Neural progenitor cell (in vitro differentiated cells): Measurements from ENCODE around the gene GPR31. TPM values are rescaled to one million over a fixed set of nuclear protein-coding genes. Genes with fewer than 3 reads are reported as not detected.
"Not testable (repeated sequence)": the region's sequence is repeated elsewhere in the genome, so short reads cannot be mapped to it uniquely, and the experiment has no call there.

Experiments
- DNase-seq: peaks from one replicate; pipeline ENCODE4 v3.0.0-alpha.2; 2016; ENCODE audit warnings: low spot score
- H2AFZ ChIP-seq: fragments of 200-600 bp; sonication (generic); replicated peaks from 2 replicates; pipeline ENCODE4 v1.6.1; 2016; ENCODE audit warnings: antibody characterized with exemption
- H3F3A ChIP-seq: fragments of 200-600 bp; sonication (generic); 2 replicates; pipeline ENCODE4 v1.6.1; 2016; ENCODE audit warnings: antibody characterized with exemption, low read depth
- H3K27ac ChIP-seq: fragments of 200-600 bp; sonication (generic); 2 replicates; pipeline ENCODE4 v1.5.1; 2016; ENCODE audit warnings: mild to moderate bottlenecking
- H3K27me3 ChIP-seq: fragments of 200-600 bp; sonication (generic); 2 replicates; pipeline ENCODE4 v1.6.1; 2016; ENCODE audit warnings: mild to moderate bottlenecking, moderate library complexity
- H3K36me3 ChIP-seq: fragments of 200-600 bp; sonication (generic); 2 replicates; pipeline ENCODE4 v1.5.1; 2016
- H3K4me1 ChIP-seq: fragments of 200-600 bp; sonication (generic); 2 replicates; pipeline ENCODE4 v1.6.1; 2016; ENCODE audit warnings: mixed run types
- H3K4me2 ChIP-seq: fragments of 200-600 bp; sonication (generic); 2 replicates; pipeline ENCODE4 v1.6.1; 2016
- H3K4me3 ChIP-seq: fragments of 200-600 bp; sonication (generic); 2 replicates; pipeline ENCODE4 v1.5.1; 2016
- H3K79me2 ChIP-seq: fragments of 200-600 bp; sonication (generic); 2 replicates; pipeline ENCODE4 v1.6.1; 2016; ENCODE audit warnings: low read depth
- H3K9ac ChIP-seq: fragments of 200-600 bp; sonication (generic); 2 replicates; pipeline ENCODE4 v1.6.1; 2016
- H3K9me3 ChIP-seq: fragments of 200-600 bp; sonication (generic); 2 replicates; pipeline ENCODE4 v1.5.1; 2016; ENCODE audit warnings: low read depth
- H4K20me1 ChIP-seq: fragments of 200-600 bp; sonication (generic); 2 replicates; pipeline ENCODE4 v1.6.1; 2016; ENCODE audit warnings: low read depth
- H3K27ac Mint-ChIP-seq: 3 replicates; pipeline ENCODE4 v1.8.0; 2021; ENCODE audit warnings: mixed read lengths
- H3K27me3 Mint-ChIP-seq: 2 replicates; pipeline ENCODE4 v1.8.0; 2022; ENCODE audit warnings: low read depth, mild to moderate bottlenecking, inconsistent platforms, moderate library complexity, mixed read lengths; ENCODE audit not compliant: insufficient read depth
- H3K36me3 Mint-ChIP-seq: 3 replicates; pipeline ENCODE4 v1.8.0; 2021; ENCODE audit warnings: mixed read lengths
- H3K4me1 Mint-ChIP-seq: 3 replicates; pipeline ENCODE4 v1.8.0; 2021; ENCODE audit warnings: mixed read lengths
- H3K4me3 Mint-ChIP-seq: 3 replicates; pipeline ENCODE4 v1.8.0; 2021; ENCODE audit warnings: mild to moderate bottlenecking, moderate library complexity, mixed read lengths
- H3K9me3 Mint-ChIP-seq: 3 replicates; pipeline ENCODE4 v1.8.0; 2020; ENCODE audit warnings: mixed read lengths
- CTCF ChIP-seq: fragments of 200-600 bp; sonication (generic); IDR thresholded peaks from 2 replicates; pipeline ENCODE4 v1.5.1; 2017; ENCODE audit warnings: antibody characterized with exemption, mild to moderate bottlenecking
- EZH2 ChIP-seq: fragments of 200-600 bp; sonication (generic); IDR thresholded peaks from 2 replicates; pipeline ENCODE4 v1.6.1; 2017; ENCODE audit warnings: antibody characterized with exemption, mild to moderate bottlenecking, moderate library complexity
- EZH2phosphoT487 ChIP-seq: fragments of 200-600 bp; sonication (generic); IDR thresholded peaks from 2 replicates; pipeline ENCODE4 v1.6.1; 2017; ENCODE audit warnings: antibody characterized with exemption
- total RNA-seq: library from RNA; depleted of rRNA; stranded (reverse); fragments of >200 nt; gene quantifications from 2 replicates; pipeline ENCODE4 v1.2.3, GENCODE V29; 2015; ENCODE audit warnings: low replicate concordance

Gene GPR31
- total RNA-seq, 1 donor from 2014 or later: not detected

- not testable (repeated sequence) for H3K9me3 Mint-ChIP-seq, H3F3A ChIP-seq, H2AFZ ChIP-seq, H3K27ac ChIP-seq, H3K4me3 ChIP-seq, H3K4me3 Mint-ChIP-seq, H3K9ac ChIP-seq, H3K4me2 ChIP-seq, H3K79me2 ChIP-seq, DNase-seq, H3K27me3 ChIP-seq, H3K4me1 ChIP-seq, H3K36me3 Mint-ChIP-seq, H3K36me3 ChIP-seq, H3K27me3 Mint-ChIP-seq, H4K20me1 ChIP-seq, H3K9me3 ChIP-seq, H3K27ac Mint-ChIP-seq, H3K4me1 Mint-ChIP-seq
Observed at GRCh38 chr6:167168296-167168695, 10.5 kb upstream of the GPR31 start.

GRCh38 chr6:167167699-167168098 is 9.9 kb upstream of the GPR31 start:
- H3K4me1 ChIP-seq: peaks cover 14% of the 10 kb centered on the region
- not testable (repeated sequence) for H3K4me3 Mint-ChIP-seq, H3K36me3 ChIP-seq, H3K9me3 ChIP-seq, H3K27ac Mint-ChIP-seq, H3K27me3 ChIP-seq, H3K79me2 ChIP-seq, H3K27ac ChIP-seq, H3K4me2 ChIP-seq, H3K9me3 Mint-ChIP-seq, H3K4me1 Mint-ChIP-seq, H3K27me3 Mint-ChIP-seq, H3F3A ChIP-seq, H3K36me3 Mint-ChIP-seq, H3K4me3 ChIP-seq, H4K20me1 ChIP-seq, H2AFZ ChIP-seq, DNase-seq, H3K9ac ChIP-seq

- no peak for DNase-seq
- Histone ChIP-seq H3K27me3 (no peaks in the 10 kb centered on the region), H3K9me3 (no peaks in the 10 kb centered on the region), H3K4me1 (peaks cover 15% of the 10 kb centered on the region), H3K9ac (no peak overlapping the region), H2AFZ (no peak overlapping the region), H3K36me3 (no peaks in the 10 kb centered on the region), H3K4me2 (no peak overlapping the region), H4K20me1 (no peaks in the 10 kb centered on the region), H3K79me2 (no peaks in the 10 kb centered on the region), H3F3A (peaks cover 4% of the 10 kb centered on the region), H3K27ac (no peak overlapping the region), H3K4me3 (no peak overlapping the region)
- H3K27ac Mint-ChIP-seq: no peak overlapping the region
- no peaks in the 10 kb centered on the region for H3K9me3 Mint-ChIP-seq
- H3K4me3 Mint-ChIP-seq: no peak overlapping the region
- no peaks in the 10 kb centered on the region for H3K36me3 Mint-ChIP-seq
- TF ChIP-seq EZH2 (no peak), CTCF (no peak), EZH2phosphoT487 (no peak)
- peaks cover 2% of the 10 kb centered on the region for H3K4me1 Mint-ChIP-seq
- peaks cover 8% of the 10 kb centered on the region for H3K27me3 Mint-ChIP-seq
Observed at GRCh38 chr6:167165858-167166471, 8.2 kb upstream of the GPR31 start.

- H3K4me3 Mint-ChIP-seq: no peak overlapping the region
- H3K4me2 ChIP-seq: no peak overlapping the region
- H4K20me1 ChIP-seq: no peaks in the 10 kb centered on the region
- no peak overlapping the region for H3K27ac Mint-ChIP-seq
- no peaks in the 10 kb centered on the region for H3K79me2 ChIP-seq
- no peak for DNase-seq
- no peak overlapping the region for H3K4me3 ChIP-seq
- no peaks in the 10 kb centered on the region for H3K27me3 ChIP-seq
- peaks cover 4% of the 10 kb centered on the region for H3F3A ChIP-seq
- no peak overlapping the region for H3K27ac ChIP-seq
- TF ChIP-seq EZH2 (no peak), CTCF (no peak), EZH2phosphoT487 (no peak)
- H3K9ac ChIP-seq: no peak overlapping the region
- H3K4me1 ChIP-seq: peaks cover 15% of the 10 kb centered on the region
- H2AFZ ChIP-seq: no peak overlapping the region
- H3K36me3 Mint-ChIP-seq: no peaks in the 10 kb centered on the region
- no peaks in the 10 kb centered on the region for H3K36me3 ChIP-seq
- H3K4me1 Mint-ChIP-seq: peaks cover 2% of the 10 kb centered on the region
- peaks cover 4% of the 10 kb centered on the region for H3K27me3 Mint-ChIP-seq
- no peaks in the 10 kb centered on the region for H3K9me3 ChIP-seq
- H3K9me3 Mint-ChIP-seq: no peaks in the 10 kb centered on the region
Observed at GRCh38 chr6:167164261-167164660, 6.5 kb upstream of the GPR31 start.
